DOHH2 (cell line): ENCODE data around the gene BSN.

Source experiments
- CTCF ChIP-seq: fragments of 200-600 bp; sonication (generic); IDR thresholded peaks from one replicate; pipeline ENCODE4 v1.5.1; 2014; ENCODE audit warnings: antibody characterized with exemption, mild to moderate bottlenecking, low read depth, low read length; ENCODE audit not compliant: poor library complexity, severe bottlenecking
- EZH2phosphoT487 ChIP-seq: fragments of 200-600 bp; sonication (generic); IDR thresholded peaks from 2 replicates; pipeline ENCODE4 v1.6.1; 2017; ENCODE audit warnings: borderline replicate concordance, mild to moderate bottlenecking, antibody characterized with exemption, low read length, moderate library complexity, mixed read lengths

- TF ChIP-seq CTCF (no peak), EZH2phosphoT487 (no peak)
These were observed 23.6 kb upstream of the BSN start for GRCh38 chr3:49530701-49531100.
